Upper lobe of right lung (tissue), 1 donor: ENCODE measurements around the gene PRSS27. TPM values are rescaled to one million over a fixed set of nuclear protein-coding genes. Genes with fewer than 3 reads are reported as not detected.

Experiments used
- ATAC-seq: fragments of 200-7000 bp; cut with Tn5 transposase; one replicate; pipeline ENCODE4 v1.9.1; 2020; ENCODE audit warnings: mild to moderate bottlenecking, moderate library complexity
- DNase-seq: peaks from one replicate; pipeline ENCODE4 v3.0.0-alpha.2; 2020
- H3K27ac ChIP-seq: fragments of 200-600 bp; one replicate; pipeline ENCODE4 v1.8.0; 2022
- H3K27me3 ChIP-seq: fragments of 200-600 bp; one replicate; pipeline ENCODE4 v1.8.0; 2022; ENCODE audit warnings: mild to moderate bottlenecking
- H3K36me3 ChIP-seq: fragments of 200-600 bp; one replicate; pipeline ENCODE4 v1.8.0; 2022
- H3K4me1 ChIP-seq: fragments of 200-600 bp; one replicate; pipeline ENCODE4 v1.8.0; 2022
- H3K4me3 ChIP-seq: fragments of 200-600 bp; one replicate; pipeline ENCODE4 v1.8.0; 2022; ENCODE audit warnings: mild to moderate bottlenecking
- H3K9me3 ChIP-seq: fragments of 200-600 bp; one replicate; pipeline ENCODE4 v1.8.0; 2022
- CTCF ChIP-seq: fragments of 200-600 bp; IDR thresholded peaks from one replicate; pipeline ENCODE4 v1.8.0; 2022; ENCODE audit warnings: antibody characterized with exemption
- intact Hi-C: fragments of 100-400 bp; cut with DNase I; formaldehyde crosslinking; loops from one replicate; pipeline ENCODE4 v1.11.0; 2022
- long read RNA-seq: library from polyadenylated mRNA; unstranded; transcript quantifications from one replicate; pipeline ENCODE4 v2.0.0, GENCODE V29; 2021
- total RNA-seq: library from RNA; stranded (reverse); fragmentation: NEBNext Ultra II Directional; extraction: Animal tissue kit (Norgen Biotek cat#: 25700); gene quantifications from one replicate; pipeline ENCODE4 v1.2.1, GENCODE V29; 2021
- donor health status: DM: no; HTN: yes; CAD: no; lungs with severe emphysema.

Gene PRSS27
- total RNA-seq, result 0.81 TPM
- long read RNA-seq, partial matches to known transcripts, result 0 of 1 reads
- long read RNA-seq, other reads (novel, unspliced or antisense), result 0 of 1 reads

GRCh38 chr16:2720064-2720457, at the start of gene PRSS27:
Gene PRSS27, minus strand, starts transcription at chr16:2720224. Its CDS starts 64 bp downstream, at chr16:2720160.
- no peak for TF ChIP-seq CTCF
- peak within 1 kb of the TSS; percentile 81 for H3K27ac ChIP-seq
- intact Hi-C loops, result no loop called here
- ATAC-seq (no peak), DNase-seq (no peak)
- no peaks in the 10 kb centered on the region for H3K36me3 ChIP-seq
- H3K27me3 ChIP-seq, result no peaks in the 10 kb centered on the region
- H3K4me3 ChIP-seq, result peak within 1 kb of the TSS; percentile 67
- H3K9me3 ChIP-seq, result no peaks in the 10 kb centered on the region
- peaks cover 11% of the 10 kb centered on the region for H3K4me1 ChIP-seq

GRCh38 chr16:2769675-2770056, 49.6 kb upstream of the PRSS27 start:
- no peaks in the 10 kb centered on the region for H3K4me1 ChIP-seq
- no peaks in the 10 kb centered on the region for H3K27me3 ChIP-seq
- H3K9me3 ChIP-seq, result no peaks in the 10 kb centered on the region
- H3K36me3 ChIP-seq, result peaks cover 97% of the 10 kb centered on the region
- H3K4me3 ChIP-seq, result no peak overlapping the region
- DNase-seq (peak; percentile 80), ATAC-seq (peak; percentile 83)
- TF ChIP-seq CTCF, result no peak
- peak overlapping the region; percentile 26 for H3K27ac ChIP-seq
- intact Hi-C loops, result no loop called here

- Histone ChIP-seq H3K4me3 (no peak overlapping the region), H3K27me3 (no peaks in the 10 kb centered on the region), H3K4me1 (no peaks in the 10 kb centered on the region), H3K27ac (no peak overlapping the region), H3K9me3 (no peaks in the 10 kb centered on the region), H3K36me3 (peaks cover 97% of the 10 kb centered on the region)
- no peak for TF ChIP-seq CTCF
- DNase-seq (peak; percentile 63), ATAC-seq (no peak)
- intact Hi-C loops, result no loop called here
Observed at GRCh38 chr16:2769100-2769529, 49.1 kb upstream of the PRSS27 start.

GRCh38 chr16:2768403-2769089, 48.5 kb upstream of the PRSS27 start:
- H3K27me3 ChIP-seq, result no peaks in the 10 kb centered on the region
- ATAC-seq, result no peak
- intact Hi-C loops, result no loop called here
- no peaks in the 10 kb centered on the region for H3K4me1 ChIP-seq
- H3K4me3 ChIP-seq, result no peak overlapping the region
- H3K9me3 ChIP-seq, result no peaks in the 10 kb centered on the region
- no peak for DNase-seq
- peaks cover 97% of the 10 kb centered on the region for H3K36me3 ChIP-seq
- no peak for TF ChIP-seq CTCF
- H3K27ac ChIP-seq, result no peak overlapping the region

- H3K4me3 ChIP-seq, result no peak overlapping the region
- H3K27ac ChIP-seq, result no peak overlapping the region
- DNase-seq (no peak), ATAC-seq (no peak)
- intact Hi-C loops, result no loop called here
- TF ChIP-seq CTCF, result no peak
- H3K27me3 ChIP-seq, result no peaks in the 10 kb centered on the region
- peaks cover 97% of the 10 kb centered on the region for H3K36me3 ChIP-seq
- no peaks in the 10 kb centered on the region for H3K4me1 ChIP-seq
- no peaks in the 10 kb centered on the region for H3K9me3 ChIP-seq
Observed at GRCh38 chr16:2767891-2768290, 47.9 kb upstream of the PRSS27 start.
